ENCODE data around the gene GPATCH4. TPM values are rescaled to one million over a fixed set of nuclear protein-coding genes. Genes with fewer than 3 reads are reported as not detected.

The GPATCH4 gene
- total RNA-seq, 1 experiment from 2014 or later = 107 TPM

DNA sequence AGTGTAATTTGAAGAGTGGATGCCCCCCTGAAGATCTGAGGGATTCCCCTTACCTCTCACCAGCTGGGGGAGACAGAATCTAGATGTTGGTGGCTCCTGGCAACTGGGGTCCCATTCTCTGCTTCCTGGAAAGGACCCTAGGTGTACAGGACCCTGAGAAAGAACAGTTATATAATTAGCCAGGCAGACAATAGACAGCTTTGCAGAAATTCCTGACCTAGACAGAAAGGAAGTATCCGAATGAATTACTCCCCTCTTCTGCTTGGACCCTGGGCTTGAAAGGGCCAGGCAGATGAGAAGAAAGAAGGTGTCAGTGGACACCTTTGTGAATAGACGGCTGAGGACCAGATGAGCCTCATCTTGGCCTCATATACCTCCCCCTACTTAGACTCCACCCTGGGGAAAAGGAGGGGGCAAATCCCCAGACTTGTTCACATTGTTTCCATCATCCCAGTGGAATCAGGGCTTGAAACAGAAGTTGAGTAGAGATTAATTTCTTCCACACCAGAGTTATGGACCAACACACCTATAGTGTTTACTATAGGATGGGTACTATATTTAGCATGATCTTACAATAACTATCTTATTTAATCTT lies 27.1 kb downstream of the GPATCH4 start:
- CTCF ChIA-PET = interaction anchor here (0.6 to 1.1 kb wide), 8 partner anchors 12 to 215 kb away, joined by 3 to 4 read pairs (median 3); partner anchors contain the start of gene MEF2D
- Mint-ChIP-seq H3K4me1 (ENCODE audit: insufficient read depth, unreplicated experiment) (peaks cover 28% of the 10 kb centered on the region), H3K4me3 (ENCODE audit: unreplicated experiment) (no peak overlapping the region), H3K27ac (ENCODE audit: low read depth, unreplicated experiment) (no peak overlapping the region), H3K36me3 (ENCODE audit: insufficient read depth, unreplicated experiment) (no peaks in the 10 kb centered on the region), H3K9me3 (ENCODE audit: unreplicated experiment) (no peaks in the 10 kb centered on the region), H3K27me3 (ENCODE audit: insufficient read depth, unreplicated experiment) (peaks cover 11% of the 10 kb centered on the region)
- POLR2A ChIA-PET = interaction anchor here (0.9 to 1.4 kb wide), 2 partner anchors 18 to 117 kb away, joined by 3 to 9 read pairs; partner anchors contain the start of gene NAXE
- BruUV-seq (replicated peaks) = no TSS peak
- DNase-seq (ENCODE audit: unreplicated experiment) = no peak
- TF ChIP-seq, protein P1, sequence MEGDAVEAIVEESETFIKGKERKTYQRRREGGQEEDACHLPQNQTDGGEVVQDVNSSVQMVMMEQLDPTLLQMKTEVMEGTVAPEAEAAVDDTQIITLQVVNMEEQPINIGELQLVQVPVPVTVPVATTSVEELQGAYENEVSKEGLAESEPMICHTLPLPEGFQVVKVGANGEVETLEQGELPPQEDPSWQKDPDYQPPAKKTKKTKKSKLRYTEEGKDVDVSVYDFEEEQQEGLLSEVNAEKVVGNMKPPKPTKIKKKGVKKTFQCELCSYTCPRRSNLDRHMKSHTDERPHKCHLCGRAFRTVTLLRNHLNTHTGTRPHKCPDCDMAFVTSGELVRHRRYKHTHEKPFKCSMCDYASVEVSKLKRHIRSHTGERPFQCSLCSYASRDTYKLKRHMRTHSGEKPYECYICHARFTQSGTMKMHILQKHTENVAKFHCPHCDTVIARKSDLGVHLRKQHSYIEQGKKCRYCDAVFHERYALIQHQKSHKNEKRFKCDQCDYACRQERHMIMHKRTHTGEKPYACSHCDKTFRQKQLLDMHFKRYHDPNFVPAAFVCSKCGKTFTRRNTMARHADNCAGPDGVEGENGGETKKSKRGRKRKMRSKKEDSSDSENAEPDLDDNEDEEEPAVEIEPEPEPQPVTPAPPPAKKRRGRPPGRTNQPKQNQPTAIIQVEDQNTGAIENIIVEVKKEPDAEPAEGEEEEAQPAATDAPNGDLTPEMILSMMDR (IDR thresholded peaks at IDR 0.05; ENCODE audit: unreplicated experiment) = no peak
- intact Hi-C loops (cut with micrococcal nuclease) = no loop called here

- H3K9me3 Mint-ChIP-seq (ENCODE audit: unreplicated experiment) = no peaks in the 10 kb centered on the region
- ChIA-PET CTCF (interaction anchor here (0.6 to 1.6 kb wide), 7 partner anchors 18 to 127 kb away, joined by 3 to 4 read pairs (median 3); no protein-coding TSS in a partner anchor), POLR2A (interaction anchor here (0.6 to 3.2 kb wide), 9 partner anchors 21 to 213 kb away, joined by 3 to 20 read pairs (median 4); partner anchors contain the start of genes GPATCH4 and MEF2D)
- BruUV-seq (replicated peaks) = no TSS peak
- intact Hi-C loops (cut with micrococcal nuclease) = no loop called here
- H3K36me3 Mint-ChIP-seq (ENCODE audit: insufficient read depth, unreplicated experiment) = peaks cover 8% of the 10 kb centered on the region
- DNase-seq (ENCODE audit: unreplicated experiment) = no peak
- TF ChIP-seq, protein P1 (IDR thresholded peaks at IDR 0.05; ENCODE audit: unreplicated experiment) = no peak
- peaks cover 28% of the 10 kb centered on the region for H3K4me1 Mint-ChIP-seq (ENCODE audit: insufficient read depth, unreplicated experiment)
- H3K27me3 Mint-ChIP-seq (ENCODE audit: insufficient read depth, unreplicated experiment) = peaks cover 11% of the 10 kb centered on the region
- H3K4me3 Mint-ChIP-seq (ENCODE audit: unreplicated experiment) = peak overlapping the region; percentile 87
- peak overlapping the region; percentile 70 for H3K27ac Mint-ChIP-seq (ENCODE audit: low read depth, unreplicated experiment)
Measured at GRCh38 chr1:156572663-156573018, 28.6 kb downstream of the GPATCH4 start.

DNA sequence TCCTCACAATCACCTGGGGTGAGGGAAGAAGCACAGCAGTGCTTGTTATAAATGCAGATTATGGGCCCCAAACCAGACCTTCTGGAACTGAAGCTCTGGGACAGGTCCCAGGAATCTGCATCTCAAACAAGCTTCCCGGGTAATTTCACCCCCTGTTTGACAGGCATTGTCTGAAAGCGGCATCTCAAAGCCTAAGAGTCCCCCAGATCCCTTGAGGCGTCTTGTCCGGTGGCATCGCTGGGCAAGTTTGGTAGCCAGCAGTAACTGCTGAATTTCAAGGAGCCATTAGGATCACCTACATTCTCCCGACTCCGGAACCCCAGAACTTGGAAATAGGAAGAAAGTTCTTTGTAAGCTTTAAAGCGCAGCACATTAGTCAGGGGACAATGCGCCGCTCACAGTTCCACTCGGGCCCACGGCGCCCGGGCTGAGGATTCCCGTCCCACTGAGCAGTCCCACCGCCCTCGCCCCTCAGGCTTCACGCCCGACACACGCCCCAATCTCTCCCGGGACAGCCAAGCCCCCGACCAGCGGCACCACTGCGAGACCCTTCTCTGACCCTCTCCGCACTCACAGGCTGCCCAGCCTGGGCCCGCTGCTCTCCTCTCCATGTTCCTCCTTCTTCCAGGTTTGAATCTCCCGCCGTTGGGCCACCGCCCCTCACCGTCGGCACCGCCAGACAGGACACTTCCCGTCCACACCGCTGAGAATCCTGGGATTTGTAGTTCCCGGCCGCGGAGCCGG lies 29.2 kb downstream of the GPATCH4 start, which contains the start of gene IQGAP3:
Gene IQGAP3 (minus strand): TSS at position 647 of the 744 bp plus-strand sequence. CDS start 36 bp downstream, at position 611.
- TF ChIP-seq, protein P1 (IDR thresholded peaks at IDR 0.05; ENCODE audit: unreplicated experiment) = no peak
- CTCF ChIA-PET = interaction anchor here (0.6 to 1.9 kb wide), 16 partner anchors 9 to 127 kb away, joined by 3 to 6 read pairs (median 3); partner anchors contain the start of genes GPATCH4 and HAPLN2
- Mint-ChIP-seq H3K27ac (ENCODE audit: low read depth, unreplicated experiment) (peak within 1 kb of the TSS; percentile 70), H3K36me3 (ENCODE audit: insufficient read depth, unreplicated experiment) (peaks cover 8% of the 10 kb centered on the region), H3K4me3 (ENCODE audit: unreplicated experiment) (peak within 1 kb of the TSS; percentile 87), H3K4me1 (ENCODE audit: insufficient read depth, unreplicated experiment) (peaks cover 28% of the 10 kb centered on the region), H3K9me3 (ENCODE audit: unreplicated experiment) (no peaks in the 10 kb centered on the region), H3K27me3 (ENCODE audit: insufficient read depth, unreplicated experiment) (peaks cover 11% of the 10 kb centered on the region)
- POLR2A ChIA-PET = interaction anchor here (0.6 to 3.2 kb wide), 16 partner anchors 12 to 213 kb away, joined by 3 to 20 read pairs (median 4); partner anchors contain the start of genes GPATCH4, MEF2D and NAXE
- no TSS peak for BruUV-seq (replicated peaks)
- peak; percentile 94 for DNase-seq (ENCODE audit: unreplicated experiment)
- intact Hi-C loops (cut with micrococcal nuclease) = loop anchor here (1.0 kb wide), 3 partner anchors 67 to 115 kb away; no protein-coding TSS in a partner anchor
